DMS 273 treated with DMSO at 0.1 percent for 48 hours (cell line): ENCODE results near the gene BANF2.

Experiments used
- DNase-seq: peaks from one replicate; lab custom pipeline; 2025; lab: John Stamatoyannopoulos, UW

The BANF2 gene

GRCh38 chr20:17735959-17736621, 36.3 kb downstream of the BANF2 start:
- DNase-seq = no peak

DNA sequence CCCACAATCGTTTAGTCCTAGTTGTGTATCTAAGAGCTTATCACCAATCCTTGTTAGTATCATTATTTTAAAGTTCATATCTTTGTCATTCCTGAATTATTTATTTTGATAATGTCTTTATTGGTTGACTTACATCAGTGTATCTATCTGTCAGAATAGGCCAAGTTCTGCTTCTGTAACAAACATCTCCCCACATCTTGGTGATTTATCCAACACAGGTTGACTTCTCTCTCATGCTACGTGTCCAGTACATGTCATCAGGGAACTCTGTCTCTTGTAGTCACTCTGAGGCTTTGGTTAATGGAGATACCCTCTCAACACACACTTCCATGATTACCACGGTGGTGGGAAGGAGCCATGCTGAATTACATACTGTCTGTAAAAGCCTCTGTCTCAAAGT, 38.4 kb downstream of the BANF2 start:
- DNase-seq = no peak

DNA sequence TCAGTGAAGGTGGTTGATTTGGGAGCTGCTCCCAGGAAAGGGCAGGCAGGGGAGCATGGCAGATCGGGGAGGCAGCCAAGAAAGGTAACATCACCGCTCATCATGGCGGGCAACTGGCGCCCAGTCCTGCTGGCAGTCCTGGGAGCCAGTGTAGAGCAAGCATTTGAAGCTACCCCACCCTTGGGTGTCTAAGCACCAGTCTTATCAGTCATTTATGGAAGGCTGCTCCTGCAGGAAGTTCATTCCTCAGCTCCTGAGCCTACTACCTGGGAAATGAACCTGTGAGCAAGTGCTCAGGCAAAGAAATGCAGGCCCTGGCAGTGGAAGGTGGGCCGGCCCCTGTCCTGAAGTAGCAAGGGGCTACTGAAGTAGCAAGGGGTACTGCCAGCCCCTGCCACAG, 41.5 kb downstream of the BANF2 start:
- no peak for DNase-seq

GRCh38 chr20:17742731-17743130, 43.0 kb downstream of the BANF2 start:
- no peak for DNase-seq

DNA sequence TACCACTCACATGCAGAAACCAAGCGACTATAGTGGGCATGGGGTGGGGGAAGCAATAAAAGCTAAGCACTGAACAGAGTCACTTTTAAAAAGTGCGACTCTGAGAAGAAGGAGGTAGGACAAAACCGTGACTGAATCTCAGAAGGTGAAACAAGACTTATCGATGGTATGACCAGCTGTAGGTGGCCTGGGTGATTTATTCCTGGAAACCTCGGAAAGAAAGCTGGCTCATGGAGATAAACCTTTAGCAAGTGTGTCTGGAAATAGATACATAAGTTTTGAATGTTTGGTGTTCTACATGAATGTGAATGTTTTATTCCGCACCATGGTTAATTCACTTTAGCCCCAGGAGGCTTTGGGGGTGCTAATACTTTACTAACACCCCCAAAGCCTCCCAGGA, 43.9 kb downstream of the BANF2 start:
- DNase-seq = no peak

DNA sequence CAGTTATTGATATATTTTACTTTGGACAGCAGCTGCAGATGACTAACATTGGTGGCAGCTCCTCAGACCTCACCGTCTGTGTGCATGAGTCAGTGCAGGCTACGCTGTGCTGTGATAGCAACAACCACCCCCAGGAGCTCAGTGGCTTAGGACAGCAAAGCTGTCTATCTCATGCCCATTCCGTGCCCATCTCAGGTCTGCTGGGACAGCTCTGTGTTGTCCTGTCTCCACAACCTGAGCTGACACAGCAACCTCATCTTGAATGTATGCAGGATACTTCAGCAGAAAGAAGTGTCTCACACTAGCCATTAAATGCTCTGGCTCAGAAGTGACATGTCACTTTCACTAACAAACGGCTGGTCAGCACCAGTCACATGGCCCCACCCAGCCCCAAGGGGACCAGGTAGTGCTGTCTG, 47.7 kb downstream of the BANF2 start:
- DNase-seq = no peak

GRCh38 chr20:17748279-17748678, 48.5 kb downstream of the BANF2 start:
- no peak for DNase-seq

- DNase-seq = no peak
Observed at GRCh38 chr20:17749626-17749977, 49.8 kb downstream of the BANF2 start.

DNA sequence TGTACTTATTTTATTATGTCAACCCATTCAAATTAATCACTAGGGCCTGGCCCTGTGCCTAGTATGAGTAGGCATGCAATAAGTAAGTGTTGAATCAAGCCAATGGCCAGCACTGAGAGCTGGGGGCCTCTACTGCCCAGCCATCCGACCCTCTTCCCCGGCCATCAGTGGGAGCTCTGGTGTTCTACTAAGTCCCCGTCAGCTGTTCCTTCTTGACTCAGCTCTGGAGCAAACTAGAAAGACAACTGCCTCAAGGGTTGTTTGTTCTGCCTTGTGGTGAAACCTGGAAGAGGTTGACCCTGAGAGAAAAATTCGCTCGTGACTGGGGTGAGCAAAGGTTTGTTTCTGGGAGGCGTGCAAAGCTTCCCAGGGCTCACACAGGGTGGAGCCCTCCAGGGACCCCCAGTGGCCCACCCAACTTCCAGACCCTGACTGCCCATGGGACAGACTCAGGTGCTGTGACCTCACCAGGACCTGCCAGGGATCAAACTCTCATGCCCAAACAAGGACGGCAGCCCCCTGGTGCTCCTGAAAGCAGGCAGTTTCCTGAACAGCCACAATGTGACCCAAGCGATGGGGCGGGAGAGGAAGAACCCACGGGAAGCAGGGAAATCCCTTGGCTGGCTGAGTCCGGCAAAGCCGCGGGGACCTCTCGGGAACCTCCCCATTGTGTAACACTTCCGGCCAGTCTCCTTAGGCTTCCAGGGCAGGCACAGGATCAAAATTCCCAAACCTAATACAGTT, 50.4 kb downstream of the BANF2 start:
- DNase-seq = no peak

- DNase-seq = no peak
Observed at GRCh38 chr20:17750722-17751045, 50.9 kb downstream of the BANF2 start.

DNA sequence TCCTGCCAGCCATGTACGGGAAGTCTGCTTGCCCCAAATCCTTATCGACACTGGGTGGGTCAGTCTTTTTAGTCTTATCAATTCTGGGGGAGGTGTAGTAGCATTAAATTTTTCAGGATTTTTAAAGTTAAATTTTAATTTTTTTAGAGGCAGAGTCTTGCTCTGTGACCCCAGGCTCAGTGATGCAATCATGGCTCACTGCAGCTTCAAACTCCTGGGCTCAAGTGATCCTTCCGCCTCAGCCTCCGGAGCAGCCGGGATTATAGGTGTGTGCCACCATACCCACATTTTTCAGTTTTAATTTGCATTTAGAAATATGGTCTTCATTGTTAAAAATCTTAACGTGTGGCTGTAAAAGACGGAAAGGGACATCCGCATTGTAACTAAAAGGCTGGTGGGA, 51.9 kb downstream of the BANF2 start:
- DNase-seq = no peak

- DNase-seq = no peak
Observed at GRCh38 chr20:17752459-17752858, 52.7 kb downstream of the BANF2 start.

- DNase-seq = no peak
Observed at GRCh38 chr20:17753516-17753915, 53.8 kb downstream of the BANF2 start.

- no peak for DNase-seq
Observed at GRCh38 chr20:17756529-17756928, 56.8 kb downstream of the BANF2 start.

DNA sequence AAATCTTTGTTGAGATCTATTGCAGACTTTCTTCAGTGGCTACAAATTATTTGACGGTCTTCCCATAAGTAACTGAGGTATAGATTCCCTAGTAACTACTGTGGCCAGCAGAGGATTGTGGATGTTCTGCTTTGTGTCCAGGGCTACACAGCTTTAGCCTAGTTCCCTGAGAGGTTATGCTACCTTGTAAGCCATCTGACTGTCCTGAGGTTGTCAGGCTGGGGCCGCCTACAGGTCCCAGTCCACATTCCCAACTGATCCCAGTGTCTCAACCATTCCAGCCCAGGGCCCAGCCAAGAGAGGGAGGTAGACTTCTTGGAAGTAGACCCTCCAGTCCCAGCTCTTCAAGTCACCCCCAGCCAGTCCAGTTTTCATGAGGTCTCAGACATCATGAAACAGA, 57.7 kb downstream of the BANF2 start:
- no peak for DNase-seq

DNA sequence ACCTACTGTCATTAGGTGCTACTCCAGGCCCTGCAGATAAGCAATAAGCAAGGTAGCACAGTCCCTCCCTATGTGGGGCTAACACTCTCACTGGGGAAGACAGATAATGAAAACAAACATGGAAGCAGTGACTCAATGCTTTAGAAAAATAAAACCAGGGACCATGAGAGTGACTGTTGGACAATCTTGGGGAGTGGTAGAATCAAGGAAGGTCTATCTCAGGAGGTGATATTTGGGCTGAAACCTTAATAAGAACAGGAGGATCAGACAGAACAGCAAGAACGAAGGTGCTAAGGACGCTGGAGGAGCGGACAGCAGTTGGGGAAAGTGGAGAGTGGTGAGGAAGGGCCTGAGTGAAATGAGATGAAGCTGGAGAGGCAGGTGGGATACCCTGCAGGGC, 58.2 kb downstream of the BANF2 start:
- no peak for DNase-seq

DNA sequence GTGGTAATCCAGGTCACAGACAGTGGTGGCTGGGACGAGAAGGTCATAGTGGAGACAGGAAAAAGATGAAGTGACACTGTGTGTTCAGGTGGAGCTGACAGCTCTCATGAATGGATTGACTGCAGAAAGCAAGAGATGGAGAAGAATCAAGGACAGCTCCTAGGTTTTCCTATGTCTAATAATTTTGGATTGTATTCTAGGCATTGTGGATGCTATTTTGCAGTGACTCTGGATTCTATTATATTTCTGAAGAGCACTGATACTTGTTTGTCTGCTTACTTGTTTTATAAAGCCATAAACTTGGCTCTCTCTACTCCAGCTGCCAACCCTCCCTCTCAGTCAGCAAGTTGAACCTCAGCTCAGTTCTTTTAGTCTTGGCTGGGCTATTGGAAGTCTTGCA, 58.7 kb downstream of the BANF2 start:
- DNase-seq = no peak

- DNase-seq = no peak
Observed at GRCh38 chr20:17759449-17759848, 59.7 kb downstream of the BANF2 start.

- DNase-seq = no peak
Observed at GRCh38 chr20:17761604-17762003, 61.8 kb downstream of the BANF2 start.

GRCh38 chr20:17762243-17762872, 62.6 kb downstream of the BANF2 start:
- DNase-seq = no peak

- DNase-seq = no peak
Observed at GRCh38 chr20:17762873-17763557, 63.2 kb downstream of the BANF2 start.

DNA sequence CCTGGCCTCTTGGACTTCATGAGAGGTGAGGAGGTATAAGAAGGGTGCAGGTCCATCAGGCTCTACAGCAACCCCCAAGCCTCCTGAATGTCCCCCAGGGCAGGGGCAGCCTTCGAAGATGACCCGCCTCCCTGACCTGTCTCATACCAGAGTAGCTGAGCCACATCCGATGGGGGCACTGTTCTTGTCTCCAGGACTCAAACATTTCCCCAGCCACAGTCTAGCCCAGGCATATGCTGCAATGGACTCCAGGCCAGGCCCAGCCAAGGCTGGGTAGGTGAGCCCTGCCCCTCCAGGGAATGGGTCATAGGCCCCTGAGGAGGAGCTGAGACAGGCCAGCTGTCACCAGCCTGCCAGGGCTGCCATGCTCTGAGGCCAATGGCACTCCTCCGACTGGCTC, 65.3 kb downstream of the BANF2 start:
- no peak for DNase-seq

DNA sequence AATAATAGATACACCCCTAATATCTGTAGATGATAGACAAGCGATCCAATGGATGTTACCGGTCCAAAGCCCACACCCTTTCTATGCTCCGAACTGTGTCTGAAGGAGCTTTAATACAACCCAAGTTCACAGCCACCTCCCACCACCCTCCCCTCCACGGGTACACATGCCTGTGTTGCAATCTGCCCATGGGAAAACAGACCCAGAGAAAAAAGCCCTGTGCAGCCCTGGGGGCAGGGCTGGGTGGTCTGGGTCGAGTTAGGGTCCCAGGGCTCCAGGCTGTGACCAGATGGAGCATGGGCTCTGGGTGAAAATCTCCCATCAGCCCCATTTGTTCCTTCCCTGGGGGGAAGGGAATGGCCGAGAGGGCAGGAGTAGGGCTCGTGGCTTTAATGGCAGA, 65.8 kb downstream of the BANF2 start:
- no peak for DNase-seq
